Naive B cell (primary cell): ENCODE results near the gene FOXQ1. TPM values are rescaled to one million over a fixed set of nuclear protein-coding genes. Genes with fewer than 3 reads are reported as not detected.

ENCODE experiments used
- ATAC-seq, 2 donors: fragments of 150-1000 bp; cut with Tn5 transposase; 2 replicates each; pipeline ENCODE4 v1.10.0; 2021; ENCODE audit warnings: low read depth in 2 of 2, mild to moderate bottlenecking in 2 of 2, moderate library complexity in 2 of 2
- DNase-seq: peaks from one replicate; pipeline ENCODE4 v3.0.0; 2022
- H3K27ac Mint-ChIP-seq, 6 donors: one replicate each; pipeline ENCODE4 v1.8.0; 2020 to 2022; ENCODE audit warnings: mild to moderate bottlenecking in 6 of 6, mixed read lengths in 6 of 6, moderate library complexity in 5 of 6, inconsistent platforms in 2 of 6
- H3K27me3 Mint-ChIP-seq, 3 donors: one replicate each; pipeline ENCODE4 v1.8.0; 2021 to 2022; ENCODE audit warnings: mixed read lengths in 3 of 3, mild to moderate bottlenecking in 1 of 3
- H3K36me3 Mint-ChIP-seq, 2 donors: one replicate each; pipeline ENCODE4 v1.8.0; 2020 to 2022; ENCODE audit warnings: mixed read lengths in 2 of 2, inconsistent platforms in 1 of 2, mild to moderate bottlenecking in 1 of 2
- H3K4me1 Mint-ChIP-seq, 3 donors: one replicate each; pipeline ENCODE4 v1.8.0; 2020 to 2022; ENCODE audit warnings: mixed read lengths in 3 of 3, inconsistent platforms in 1 of 3, mild to moderate bottlenecking in 1 of 3, moderate library complexity in 1 of 3
- H3K4me3 Mint-ChIP-seq, 8 donors: one replicate each; pipeline ENCODE4 v1.8.0; 2020 to 2022; ENCODE audit warnings: mild to moderate bottlenecking in 8 of 8, mixed read lengths in 8 of 8, moderate library complexity in 8 of 8, inconsistent platforms in 2 of 8
- H3K9me3 Mint-ChIP-seq, 7 donors: one replicate each; pipeline ENCODE4 v1.8.0; 2020 to 2022; ENCODE audit warnings: mixed read lengths in 7 of 7, mild to moderate bottlenecking in 5 of 7, inconsistent platforms in 2 of 7, moderate library complexity in 1 of 7
- polyA plus RNA-seq, 6 donors: library from polyadenylated mRNA; unstranded; fragments of 300-500 nt; fragmentation: Illumina TruSeq; gene quantifications; one replicate each; pipeline ENCODE4 v1.2.3, GENCODE V29; 2021; ENCODE audit warnings: low read depth in 6 of 6

The FOXQ1 gene
- polyA plus RNA-seq, 6 donors from 2014 or later = not detected

- Mint-ChIP-seq H3K4me3 (no peak overlapping the region), H3K4me1 (no peaks in the 10 kb centered on the region), H3K9me3 (peaks cover 0 to 2% (median 0%) of the 10 kb centered on the region in 7 donors), H3K27ac (no peak overlapping the region), H3K36me3 (no peaks in the 10 kb centered on the region), H3K27me3 (peaks cover 30 to 51% (median 37%) of the 10 kb centered on the region in 3 donors)
- no peak for ATAC-seq
- no peak for DNase-seq
Observed at GRCh38 chr6:1280666-1281300, 31.1 kb upstream of the FOXQ1 start.

DNA sequence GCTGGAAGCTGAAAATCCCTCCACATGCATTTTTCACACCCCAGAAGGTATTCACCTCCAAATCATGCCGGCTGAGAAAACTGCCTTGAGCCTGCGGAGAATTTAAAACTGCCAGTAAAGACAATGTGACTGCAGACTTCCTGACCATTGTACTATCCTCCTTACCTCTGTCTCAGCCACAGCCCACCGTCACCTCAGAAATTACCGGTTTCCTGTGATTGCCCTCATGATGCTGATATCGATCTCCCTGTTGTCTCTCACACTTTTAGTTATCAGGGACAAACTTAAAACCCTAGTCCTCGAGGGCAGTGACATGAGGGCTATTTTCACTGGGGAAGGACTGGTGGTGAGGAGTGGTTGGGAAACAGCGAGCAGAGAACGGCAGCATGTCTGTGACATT, 30.2 kb upstream of the FOXQ1 start:
- H3K27ac Mint-ChIP-seq = no peak overlapping the region
- no peak overlapping the region for H3K4me3 Mint-ChIP-seq
- peaks cover 0 to 1% (median 0%) of the 10 kb centered on the region in 7 donors for H3K9me3 Mint-ChIP-seq
- DNase-seq (no peak), ATAC-seq (no peak)
- H3K36me3 Mint-ChIP-seq = no peaks in the 10 kb centered on the region
- H3K27me3 Mint-ChIP-seq = peaks cover 30 to 54% (median 41%) of the 10 kb centered on the region in 3 donors
- H3K4me1 Mint-ChIP-seq = no peaks in the 10 kb centered on the region

- Mint-ChIP-seq H3K4me3 (no peak overlapping the region), H3K27ac (no peak overlapping the region), H3K9me3 (peaks cover 0 to 1% (median 0%) of the 10 kb centered on the region in 7 donors), H3K4me1 (no peaks in the 10 kb centered on the region), H3K36me3 (no peaks in the 10 kb centered on the region), H3K27me3 (peaks cover 32 to 52% (median 48%) of the 10 kb centered on the region in 3 donors)
- DNase-seq (no peak), ATAC-seq (no peak)
Observed at GRCh38 chr6:1283501-1283900, 28.4 kb upstream of the FOXQ1 start.

- Mint-ChIP-seq H3K36me3 (no peaks in the 10 kb centered on the region), H3K4me1 (no peaks in the 10 kb centered on the region), H3K27me3 (peaks cover 34 to 57% (median 55%) of the 10 kb centered on the region in 3 donors), H3K9me3 (peaks cover 0 to 1% (median 0%) of the 10 kb centered on the region in 7 donors), H3K27ac (no peak overlapping the region), H3K4me3 (no peak overlapping the region)
- DNase-seq = no peak
- no peak for ATAC-seq
Observed at GRCh38 chr6:1285556-1285955, 26.3 kb upstream of the FOXQ1 start.

GRCh38 chr6:1285956-1286355, 25.9 kb upstream of the FOXQ1 start:
- no peak for ATAC-seq
- Mint-ChIP-seq H3K36me3 (no peaks in the 10 kb centered on the region), H3K4me3 (no peak overlapping the region), H3K9me3 (peaks cover 0 to 1% (median 0%) of the 10 kb centered on the region in 7 donors), H3K27ac (no peak overlapping the region), H3K4me1 (no peaks in the 10 kb centered on the region), H3K27me3 (peaks cover 32 to 54% (median 51%) of the 10 kb centered on the region in 3 donors)
- no peak for DNase-seq

DNA sequence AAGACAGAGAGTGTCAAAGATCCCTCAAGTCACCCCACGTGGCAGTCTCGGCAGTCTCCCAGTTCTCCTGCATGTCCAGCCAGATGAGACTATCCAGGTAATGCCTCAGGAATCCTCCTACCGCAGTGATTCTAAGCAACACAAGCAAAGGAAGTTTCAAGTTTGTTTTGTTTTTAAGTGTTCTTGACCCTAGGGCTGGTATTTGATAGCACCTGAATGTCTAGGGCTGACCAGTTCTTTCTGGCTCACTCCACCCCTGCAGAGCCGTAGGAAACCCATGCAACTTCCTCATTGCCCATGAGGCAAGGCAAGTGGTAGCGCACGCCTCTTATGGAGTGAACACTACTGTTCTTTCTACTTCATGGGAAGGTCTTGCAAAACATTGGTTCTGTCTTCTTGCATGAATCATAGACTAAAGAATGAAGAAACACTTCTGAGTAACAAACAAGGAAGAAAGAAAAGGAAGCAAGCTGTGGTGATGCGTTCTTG, 24.8 kb upstream of the FOXQ1 start:
- Mint-ChIP-seq H3K36me3 (no peaks in the 10 kb centered on the region), H3K27ac (no peak overlapping the region), H3K9me3 (peaks cover 0 to 3% (median 0%) of the 10 kb centered on the region in 7 donors), H3K4me1 (no peaks in the 10 kb centered on the region), H3K27me3 (peaks cover 21 to 43% (median 39%) of the 10 kb centered on the region in 3 donors), H3K4me3 (no peak overlapping the region)
- DNase-seq (no peak), ATAC-seq (no peak)

- no peak overlapping the region for H3K27ac Mint-ChIP-seq
Observed at GRCh38 chr6:1290086-1290485, 21.8 kb upstream of the FOXQ1 start.

GRCh38 chr6:1290805-1291204, 21.1 kb upstream of the FOXQ1 start:
- ATAC-seq (no peak), DNase-seq (no peak)
- H3K4me1 Mint-ChIP-seq = no peaks in the 10 kb centered on the region
- peaks cover 39 to 56% (median 54%) of the 10 kb centered on the region in 3 donors for H3K27me3 Mint-ChIP-seq
- H3K4me3 Mint-ChIP-seq = no peak overlapping the region
- H3K36me3 Mint-ChIP-seq = no peaks in the 10 kb centered on the region
- peak overlapping the region in 1 of 6 donors; percentile 9 for H3K27ac Mint-ChIP-seq
- peaks cover 0 to 13% (median 5%) of the 10 kb centered on the region in 7 donors for H3K9me3 Mint-ChIP-seq

More at GRCh38 chr6:1290086-1290485, 21.8 kb upstream of the FOXQ1 start:
- Mint-ChIP-seq H3K4me1 (no peaks in the 10 kb centered on the region), H3K36me3 (no peaks in the 10 kb centered on the region), H3K27me3 (peaks cover 32 to 55% (median 47%) of the 10 kb centered on the region in 3 donors), H3K9me3 (peaks cover 0 to 13% (median 5%) of the 10 kb centered on the region in 7 donors), H3K4me3 (no peak overlapping the region)
- no peak for ATAC-seq
- DNase-seq = no peak

DNA sequence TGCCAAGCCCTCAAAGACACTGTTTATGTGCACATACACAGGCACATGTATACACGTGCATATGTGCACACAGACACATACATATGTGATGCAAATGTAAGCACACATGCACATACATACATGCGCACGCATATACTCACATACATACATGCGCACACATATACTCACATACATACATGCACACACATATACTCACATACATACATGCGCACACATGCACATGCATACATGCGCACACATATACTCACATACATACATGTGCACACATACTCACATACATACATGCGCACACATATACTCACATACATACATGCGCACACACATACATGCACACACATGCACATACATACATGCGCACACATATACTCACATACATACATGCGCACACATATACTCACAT, 20.5 kb upstream of the FOXQ1 start:
- Mint-ChIP-seq H3K27me3 (peaks cover 45 to 57% (median 57%) of the 10 kb centered on the region in 3 donors), H3K36me3 (no peaks in the 10 kb centered on the region), H3K27ac (no peak overlapping the region), H3K4me1 (no peaks in the 10 kb centered on the region), H3K9me3 (peaks cover 0 to 13% (median 5%) of the 10 kb centered on the region in 7 donors), H3K4me3 (no peak overlapping the region)
- DNase-seq (no peak), ATAC-seq (no peak)

DNA sequence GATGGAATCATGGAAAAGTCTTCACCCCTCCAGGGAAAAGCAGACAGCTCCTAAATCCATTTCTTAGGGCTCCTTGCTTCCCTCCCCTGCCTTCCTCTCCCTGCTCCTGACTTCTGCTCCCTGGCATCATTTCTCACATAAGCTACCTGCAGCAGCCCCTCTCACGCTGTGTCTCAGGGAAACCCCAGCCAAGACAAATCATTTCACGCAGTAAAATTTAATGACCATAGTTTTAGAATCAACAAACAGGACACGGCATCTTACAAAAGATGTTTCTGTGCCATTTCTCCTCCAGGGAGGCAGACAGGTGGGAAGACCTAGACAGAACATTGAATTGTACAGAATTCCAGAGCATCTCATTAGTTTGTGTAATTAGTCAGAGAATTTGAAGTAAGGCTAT, 16.5 kb upstream of the FOXQ1 start:
- Mint-ChIP-seq H3K4me1 (no peaks in the 10 kb centered on the region), H3K27ac (no peak overlapping the region), H3K9me3 (peaks cover 0 to 20% (median 5%) of the 10 kb centered on the region in 7 donors), H3K4me3 (no peak overlapping the region), H3K36me3 (peaks cover 0 to 7% of the 10 kb centered on the region in 2 donors), H3K27me3 (peaks cover 51 to 61% (median 57%) of the 10 kb centered on the region in 3 donors)
- ATAC-seq (no peak), DNase-seq (no peak)

- DNase-seq (no peak), ATAC-seq (no peak)
- Mint-ChIP-seq H3K27ac (no peak overlapping the region), H3K4me1 (no peaks in the 10 kb centered on the region), H3K4me3 (no peak overlapping the region), H3K27me3 (peaks cover 50 to 59% (median 58%) of the 10 kb centered on the region in 3 donors), H3K9me3 (peaks cover 0 to 23% (median 6%) of the 10 kb centered on the region in 7 donors), H3K36me3 (peaks cover 0 to 7% of the 10 kb centered on the region in 2 donors)
Observed at GRCh38 chr6:1296079-1296478, 15.8 kb upstream of the FOXQ1 start.

DNA sequence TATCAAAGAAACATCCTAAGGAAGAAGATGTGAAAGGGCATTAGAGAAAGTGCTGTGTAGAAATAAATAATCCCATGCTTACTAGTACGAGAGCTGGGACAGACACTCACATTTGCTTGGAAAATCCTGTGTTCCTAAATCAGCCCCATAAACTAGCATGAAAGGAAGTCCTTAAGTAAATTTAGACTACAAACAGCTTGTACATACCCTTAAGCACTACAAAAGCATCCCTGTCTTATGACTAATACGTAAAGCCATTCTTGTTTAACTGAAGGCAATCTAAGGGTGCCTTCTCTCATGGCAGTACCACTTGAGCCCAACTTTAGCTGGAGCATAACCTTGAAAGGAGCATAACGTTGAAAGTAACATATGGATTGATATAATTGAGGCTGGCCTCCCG, 15.4 kb upstream of the FOXQ1 start:
- peaks cover 0 to 7% of the 10 kb centered on the region in 2 donors for H3K36me3 Mint-ChIP-seq
- H3K9me3 Mint-ChIP-seq = peaks cover 0 to 27% (median 10%) of the 10 kb centered on the region in 7 donors
- no peak overlapping the region for H3K4me3 Mint-ChIP-seq
- no peaks in the 10 kb centered on the region for H3K4me1 Mint-ChIP-seq
- no peak overlapping the region for H3K27ac Mint-ChIP-seq
- ATAC-seq (no peak), DNase-seq (no peak)
- H3K27me3 Mint-ChIP-seq = peaks cover 53 to 63% (median 59%) of the 10 kb centered on the region in 3 donors

GRCh38 chr6:1297746-1298145, 14.2 kb upstream of the FOXQ1 start:
- Mint-ChIP-seq H3K4me3 (no peak overlapping the region), H3K27ac (no peak overlapping the region), H3K27me3 (peaks cover 52 to 67% (median 56%) of the 10 kb centered on the region in 3 donors)

GRCh38 chr6:1298768-1299167, 13.1 kb upstream of the FOXQ1 start:
- Mint-ChIP-seq H3K4me1 (no peaks in the 10 kb centered on the region), H3K4me3 (no peak overlapping the region), H3K9me3 (peaks cover 0 to 36% (median 24%) of the 10 kb centered on the region in 7 donors), H3K36me3 (peaks cover 0 to 7% of the 10 kb centered on the region in 2 donors), H3K27ac (no peak overlapping the region), H3K27me3 (peaks cover 50 to 69% (median 57%) of the 10 kb centered on the region in 3 donors)
- ATAC-seq = no peak
- DNase-seq = no peak

More at GRCh38 chr6:1297746-1298145, 14.2 kb upstream of the FOXQ1 start:
- Mint-ChIP-seq H3K9me3 (peaks cover 0 to 39% (median 19%) of the 10 kb centered on the region in 7 donors), H3K4me1 (no peaks in the 10 kb centered on the region), H3K36me3 (peaks cover 0 to 7% of the 10 kb centered on the region in 2 donors)
- no peak for DNase-seq
- no peak for ATAC-seq
